ENCODE results near the gene NR3C2.
"Not testable (repeated sequence)": the region's sequence is repeated elsewhere in the genome, so short reads cannot be mapped to it uniquely, and the experiment has no call there.

The NR3C2 gene

GRCh38 chr4:148112231-148112982 is 329.8 kb downstream of the NR3C2 start:
- no peak for DNase-seq (ENCODE audit: low read depth, low spot score)

DNA sequence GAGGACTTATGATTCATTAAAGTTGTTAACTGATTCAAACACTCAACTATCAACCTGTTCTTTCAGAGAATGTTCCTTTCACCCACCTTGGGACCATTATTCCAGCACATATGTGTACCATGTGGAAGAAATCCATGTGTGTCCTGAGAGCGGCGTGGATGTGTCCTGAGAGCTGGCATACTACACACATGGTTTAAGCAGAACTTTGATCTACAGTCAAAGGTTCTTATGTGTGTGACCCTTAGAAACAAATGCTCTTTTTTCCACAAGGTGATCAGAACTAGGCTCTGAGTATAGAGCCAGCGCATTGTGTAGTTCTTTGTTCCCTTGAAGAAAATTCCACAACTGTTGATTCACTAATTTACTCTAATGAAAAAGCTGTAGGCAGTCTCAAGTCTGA is 332.0 kb downstream of the NR3C2 start:
- DNase-seq (ENCODE audit: low read depth, low spot score) = no peak

DNA sequence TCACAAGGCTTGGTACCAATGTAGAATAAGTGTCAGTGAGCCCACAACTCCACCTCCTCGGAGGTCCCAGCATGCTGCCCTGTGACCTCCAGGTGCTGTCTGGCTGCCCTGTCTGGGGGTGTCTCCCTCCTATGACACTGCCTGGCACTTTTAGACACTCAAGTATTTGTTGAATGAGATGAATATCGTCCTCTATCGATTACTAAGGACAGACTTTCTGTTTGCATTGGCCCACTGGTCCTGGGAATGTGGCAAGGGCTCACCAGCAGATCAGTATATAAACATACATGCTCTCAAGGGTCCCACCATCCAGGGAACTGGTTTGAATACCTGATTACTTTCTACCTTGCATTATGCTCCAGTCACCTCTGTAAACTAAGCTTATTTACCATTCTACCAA is 333.0 kb downstream of the NR3C2 start:
- DNase-seq (ENCODE audit: low read depth, low spot score) = no peak

- DNase-seq (ENCODE audit: low read depth, low spot score) = no peak
Measured at GRCh38 chr4:148108766-148109165, 333.4 kb downstream of the NR3C2 start.

- DNase-seq (ENCODE audit: low read depth, low spot score) = no peak
Measured at GRCh38 chr4:148103597-148104355, 338.4 kb downstream of the NR3C2 start.

DNA sequence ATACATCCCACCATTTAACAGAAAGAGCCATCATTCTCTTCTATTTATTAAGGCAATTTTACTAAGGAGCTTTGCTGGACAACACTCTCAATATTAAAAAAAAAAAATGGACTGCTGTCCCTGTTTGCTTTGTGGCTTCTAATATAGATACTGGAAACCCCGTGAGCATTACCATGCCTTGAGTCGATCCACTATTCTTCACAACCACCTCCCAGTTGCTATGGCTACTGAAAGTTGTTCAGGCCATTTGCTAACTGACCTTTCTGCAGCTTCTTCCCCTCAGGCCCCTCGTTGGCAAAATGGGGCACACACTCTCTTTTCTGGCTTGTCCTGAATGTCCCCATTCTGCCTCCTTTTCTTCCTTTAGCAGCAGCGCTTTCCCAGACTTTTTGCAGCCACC is 340.4 kb downstream of the NR3C2 start:
- DNase-seq (ENCODE audit: low read depth, low spot score) = no peak

DNA sequence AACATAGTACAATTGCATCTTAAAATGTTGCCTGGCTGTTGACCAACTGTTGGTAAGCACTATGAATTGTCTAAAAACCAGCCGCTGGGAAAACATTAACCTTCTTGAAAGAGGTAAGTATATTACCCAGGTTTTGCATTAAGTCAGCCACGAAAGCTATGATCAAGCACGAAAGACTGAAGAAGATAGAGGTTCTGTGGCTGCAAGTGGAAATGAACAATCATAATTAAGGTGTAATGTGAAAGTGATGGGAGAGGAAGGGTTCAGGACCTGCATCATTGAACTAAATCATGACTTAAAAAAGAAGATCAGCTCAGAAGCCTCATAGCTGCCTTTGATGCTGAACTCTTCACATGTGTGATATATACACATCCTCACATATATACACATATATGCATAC is 341.0 kb downstream of the NR3C2 start:
- DNase-seq (ENCODE audit: low read depth, low spot score) = no peak

DNA sequence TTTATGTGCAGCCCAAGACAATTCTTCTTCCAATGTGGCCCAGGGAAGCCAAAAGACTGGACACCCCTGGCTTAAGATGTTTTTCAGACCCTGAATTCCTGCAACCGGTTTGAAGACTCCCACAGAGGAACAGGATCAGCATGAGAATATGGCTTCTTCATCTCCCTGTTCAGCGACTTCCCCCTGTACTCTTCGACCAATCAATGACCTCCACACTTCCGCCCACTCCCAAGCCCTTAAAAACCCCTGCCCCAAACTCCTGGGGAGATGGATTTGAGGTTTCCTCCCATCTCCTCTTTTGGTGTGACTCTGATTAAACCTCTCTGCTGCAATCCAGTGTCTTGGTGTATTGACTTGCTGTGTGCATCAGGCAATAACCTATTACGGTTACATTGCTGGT is 344.4 kb downstream of the NR3C2 start:
- DNase-seq (ENCODE audit: low read depth, low spot score) = no peak

- no peak for DNase-seq (ENCODE audit: low read depth, low spot score)
Measured at GRCh38 chr4:148095346-148095923, 346.8 kb downstream of the NR3C2 start.

- DNase-seq (ENCODE audit: low read depth, low spot score) = no peak
Measured at GRCh38 chr4:148094149-148094548, 348.1 kb downstream of the NR3C2 start.

- no peak for DNase-seq (ENCODE audit: low read depth, low spot score)
Measured at GRCh38 chr4:148093065-148093464, 349.1 kb downstream of the NR3C2 start.

GRCh38 chr4:148092316-148093014 is 349.7 kb downstream of the NR3C2 start:
- DNase-seq (ENCODE audit: low read depth, low spot score) = no peak

DNA sequence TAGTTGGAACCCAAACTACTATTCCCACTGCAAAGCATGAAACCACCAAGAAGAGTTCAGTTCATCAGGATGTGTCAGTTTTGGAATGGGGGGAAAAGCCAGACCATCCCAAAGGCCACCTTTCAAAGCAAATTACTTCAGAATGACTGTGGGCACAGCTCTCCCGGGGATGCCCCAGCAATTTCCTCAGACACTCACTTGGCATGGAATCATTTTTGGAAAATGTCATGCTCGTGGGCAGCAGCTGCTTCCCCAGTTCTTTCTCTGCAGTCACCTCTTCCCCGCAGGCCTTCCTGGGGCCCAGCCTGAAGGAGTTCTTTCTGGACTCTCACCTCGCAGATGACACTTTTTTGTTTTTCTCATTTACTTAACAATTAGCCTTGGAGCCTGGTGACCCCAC is 350.3 kb downstream of the NR3C2 start:
- no peak for DNase-seq (ENCODE audit: low read depth, low spot score)

GRCh38 chr4:148090503-148091476 is 351.4 kb downstream of the NR3C2 start:
- no peak for DNase-seq (ENCODE audit: low read depth, low spot score)

GRCh38 chr4:148090029-148090428 is 352.2 kb downstream of the NR3C2 start:
- no peak for DNase-seq (ENCODE audit: low read depth, low spot score)

DNA sequence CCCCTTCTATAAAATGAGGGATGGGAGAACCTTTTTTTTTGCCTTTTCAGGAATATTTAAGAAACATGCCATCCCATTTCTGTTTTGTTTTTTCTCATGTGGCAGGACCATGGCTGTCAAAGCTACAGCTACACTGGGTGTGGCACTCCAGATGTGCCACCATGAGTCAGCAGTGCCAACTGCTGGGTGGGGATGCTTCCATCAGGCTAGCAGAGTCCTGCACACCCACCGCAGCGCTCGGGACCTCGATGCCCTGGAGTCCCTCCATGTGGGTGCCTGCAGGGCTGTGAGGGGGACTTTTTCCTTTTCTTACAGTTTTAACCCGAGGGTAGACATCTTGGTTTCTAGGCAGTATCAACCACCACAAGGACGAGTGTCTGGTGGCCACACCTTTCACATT is 352.6 kb downstream of the NR3C2 start:
- no peak for DNase-seq (ENCODE audit: low read depth, low spot score)

DNA sequence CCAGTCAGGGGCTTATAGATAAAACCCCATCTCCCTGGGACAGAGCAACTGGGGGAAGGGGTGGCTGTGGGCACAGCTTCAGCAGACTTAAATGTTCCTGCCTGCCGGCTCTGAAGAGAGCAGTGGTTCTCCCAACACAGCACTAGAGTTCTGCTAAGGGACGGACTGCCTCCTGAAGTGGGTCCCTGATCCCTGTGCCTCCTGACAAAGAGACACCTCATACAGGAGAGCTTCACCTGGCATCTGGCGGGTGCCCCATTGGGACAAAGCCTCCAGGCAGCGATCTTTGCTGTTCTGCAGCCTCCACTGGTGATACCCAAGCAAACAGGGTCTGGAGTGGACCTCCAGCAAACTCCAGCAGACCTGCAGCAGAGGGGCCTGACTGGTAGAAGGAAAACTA is 359.1 kb downstream of the NR3C2 start:
- DNase-seq (ENCODE audit: low read depth, low spot score) = not testable (repeated sequence)

DNA sequence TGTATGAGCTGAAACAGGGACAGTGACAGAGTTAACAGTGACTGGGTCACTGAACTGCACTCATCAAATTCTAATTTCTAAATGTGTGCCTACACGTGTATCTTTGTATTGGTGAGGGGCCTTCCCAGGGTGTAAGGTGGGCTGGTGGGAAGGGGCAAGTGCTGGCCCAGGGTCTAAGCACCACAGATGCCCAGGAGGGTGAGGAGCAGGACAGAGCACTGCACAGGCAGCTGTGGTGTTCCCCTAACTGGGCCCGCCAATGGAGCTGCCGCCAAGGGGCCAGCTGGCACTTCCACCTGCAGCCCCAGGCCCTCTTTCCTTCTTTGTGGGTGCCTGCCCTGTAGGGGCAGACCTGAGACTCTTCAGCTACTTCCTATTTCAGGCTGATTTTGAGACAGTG is 360.5 kb downstream of the NR3C2 start:
- DNase-seq (ENCODE audit: low read depth, low spot score) = no peak

- DNase-seq (ENCODE audit: low read depth, low spot score) = no peak
Measured at GRCh38 chr4:148081267-148081666, 360.9 kb downstream of the NR3C2 start.

GRCh38 chr4:148079961-148080360 is 362.3 kb downstream of the NR3C2 start:
- DNase-seq (ENCODE audit: low read depth, low spot score) = no peak

DNA sequence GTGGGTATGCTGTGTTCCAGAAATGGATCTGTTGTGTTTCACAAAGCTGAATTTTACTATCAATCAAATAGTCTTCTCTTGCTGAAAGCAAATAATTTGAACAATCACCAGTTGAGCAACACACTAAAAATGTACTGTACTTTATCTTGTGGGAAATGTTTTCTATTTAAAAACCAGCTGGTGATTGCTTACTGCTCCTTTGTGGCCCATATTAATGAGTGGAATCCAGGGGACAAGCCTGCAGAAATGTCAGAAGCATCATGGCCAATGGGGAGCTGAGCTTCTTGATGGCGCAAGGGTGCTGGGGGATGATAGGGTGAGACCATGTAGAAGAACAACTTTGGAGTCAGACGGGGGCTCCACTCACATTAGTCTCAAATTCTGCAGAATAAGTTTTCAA is 364.2 kb downstream of the NR3C2 start:
- DNase-seq (ENCODE audit: low read depth, low spot score) = no peak

Data from smooth muscle cell of the brain vasculature (primary cell).